Activated naive CD8-positive, alpha-beta T cell (primary cell): Measurements from ENCODE around the gene STX8.

Experiments used
- H3K27ac Mint-ChIP-seq: one replicate; pipeline ENCODE4 v1.8.0; 2021; ENCODE audit warnings: mixed read lengths
- H3K27me3 Mint-ChIP-seq: one replicate; pipeline ENCODE4 v1.8.0; 2021; ENCODE audit warnings: mixed read lengths
- H3K36me3 Mint-ChIP-seq: one replicate; pipeline ENCODE4 v1.8.0; 2021; ENCODE audit warnings: mixed read lengths
- H3K4me1 Mint-ChIP-seq: one replicate; pipeline ENCODE4 v1.8.0; 2021; ENCODE audit warnings: low read depth, mixed read lengths
- H3K4me3 Mint-ChIP-seq: one replicate; pipeline ENCODE4 v1.8.0; 2021; ENCODE audit warnings: mild to moderate bottlenecking, mixed read lengths
- H3K9me3 Mint-ChIP-seq: one replicate; pipeline ENCODE4 v1.8.0; 2021; ENCODE audit warnings: low read depth, mixed read lengths

The STX8 gene

GRCh38 chr17:9322326-9322725, 253.3 kb downstream of the STX8 start:
- peaks cover 13% of the 10 kb centered on the region for H3K36me3 Mint-ChIP-seq
- no peak overlapping the region for H3K4me3 Mint-ChIP-seq
- H3K27ac Mint-ChIP-seq: no peak overlapping the region
- no peaks in the 10 kb centered on the region for H3K27me3 Mint-ChIP-seq
- no peaks in the 10 kb centered on the region for H3K4me1 Mint-ChIP-seq
- H3K9me3 Mint-ChIP-seq: peaks cover 7% of the 10 kb centered on the region

- Mint-ChIP-seq H3K27me3 (no peaks in the 10 kb centered on the region), H3K27ac (no peak overlapping the region), H3K4me1 (no peaks in the 10 kb centered on the region)
Observed at GRCh38 chr17:9321890-9322289, 253.7 kb downstream of the STX8 start.

GRCh38 chr17:9315360-9315759, 260.3 kb downstream of the STX8 start:
- H3K36me3 Mint-ChIP-seq: peaks cover 19% of the 10 kb centered on the region
- peaks cover 7% of the 10 kb centered on the region for H3K9me3 Mint-ChIP-seq
- H3K27ac Mint-ChIP-seq: no peak overlapping the region
- no peak overlapping the region for H3K4me3 Mint-ChIP-seq
- no peaks in the 10 kb centered on the region for H3K27me3 Mint-ChIP-seq
- H3K4me1 Mint-ChIP-seq: no peaks in the 10 kb centered on the region

More at GRCh38 chr17:9321890-9322289, 253.7 kb downstream of the STX8 start:
- H3K9me3 Mint-ChIP-seq: peaks cover 7% of the 10 kb centered on the region
- H3K36me3 Mint-ChIP-seq: peaks cover 15% of the 10 kb centered on the region
- H3K4me3 Mint-ChIP-seq: no peak overlapping the region

- peaks cover 2% of the 10 kb centered on the region for H3K9me3 Mint-ChIP-seq
- H3K36me3 Mint-ChIP-seq: peaks cover 14% of the 10 kb centered on the region
- H3K27me3 Mint-ChIP-seq: no peaks in the 10 kb centered on the region
- H3K27ac Mint-ChIP-seq: no peak overlapping the region
- H3K4me3 Mint-ChIP-seq: no peak overlapping the region
- no peaks in the 10 kb centered on the region for H3K4me1 Mint-ChIP-seq
Observed at GRCh38 chr17:9313346-9313745, 262.3 kb downstream of the STX8 start.

- Mint-ChIP-seq H3K36me3 (peaks cover 6% of the 10 kb centered on the region), H3K4me1 (no peaks in the 10 kb centered on the region), H3K27me3 (no peaks in the 10 kb centered on the region), H3K4me3 (no peak overlapping the region), H3K9me3 (no peaks in the 10 kb centered on the region), H3K27ac (no peak overlapping the region)
Observed at GRCh38 chr17:9309216-9309615, 266.4 kb downstream of the STX8 start.

- no peaks in the 10 kb centered on the region for H3K27me3 Mint-ChIP-seq
Observed at GRCh38 chr17:9308069-9308468, 267.6 kb downstream of the STX8 start.

GRCh38 chr17:9307313-9307998, 268.2 kb downstream of the STX8 start:
- H3K4me1 Mint-ChIP-seq: no peaks in the 10 kb centered on the region
- H3K4me3 Mint-ChIP-seq: no peak overlapping the region

More at GRCh38 chr17:9308069-9308468, 267.6 kb downstream of the STX8 start:
- Mint-ChIP-seq H3K36me3 (peaks cover 6% of the 10 kb centered on the region), H3K27ac (no peak overlapping the region), H3K4me3 (no peak overlapping the region), H3K9me3 (no peaks in the 10 kb centered on the region), H3K4me1 (no peaks in the 10 kb centered on the region)

GRCh38 chr17:9306086-9306485, 269.5 kb downstream of the STX8 start:
- no peak overlapping the region for H3K27ac Mint-ChIP-seq

More at GRCh38 chr17:9307313-9307998, 268.2 kb downstream of the STX8 start:
- H3K27ac Mint-ChIP-seq: no peak overlapping the region
- H3K9me3 Mint-ChIP-seq: no peaks in the 10 kb centered on the region
- peaks cover 4% of the 10 kb centered on the region for H3K36me3 Mint-ChIP-seq
- H3K27me3 Mint-ChIP-seq: no peaks in the 10 kb centered on the region

GRCh38 chr17:9299695-9300094, 275.9 kb downstream of the STX8 start:
- Mint-ChIP-seq H3K27me3 (no peaks in the 10 kb centered on the region), H3K36me3 (peaks cover 5% of the 10 kb centered on the region), H3K9me3 (no peaks in the 10 kb centered on the region), H3K4me3 (no peak overlapping the region), H3K4me1 (peaks cover 1% of the 10 kb centered on the region), H3K27ac (no peak overlapping the region)

More at GRCh38 chr17:9306086-9306485, 269.5 kb downstream of the STX8 start:
- H3K4me1 Mint-ChIP-seq: no peaks in the 10 kb centered on the region
- no peaks in the 10 kb centered on the region for H3K9me3 Mint-ChIP-seq
- no peak overlapping the region for H3K4me3 Mint-ChIP-seq
- peaks cover 4% of the 10 kb centered on the region for H3K36me3 Mint-ChIP-seq
- no peaks in the 10 kb centered on the region for H3K27me3 Mint-ChIP-seq

GRCh38 chr17:9298776-9299295, 276.8 kb downstream of the STX8 start:
- H3K27me3 Mint-ChIP-seq: no peaks in the 10 kb centered on the region
- no peak overlapping the region for H3K27ac Mint-ChIP-seq
- H3K9me3 Mint-ChIP-seq: no peaks in the 10 kb centered on the region

GRCh38 chr17:9298135-9298534, 277.5 kb downstream of the STX8 start:
- Mint-ChIP-seq H3K36me3 (peaks cover 5% of the 10 kb centered on the region), H3K4me3 (no peak overlapping the region), H3K4me1 (peaks cover 3% of the 10 kb centered on the region), H3K27me3 (no peaks in the 10 kb centered on the region), H3K27ac (no peak overlapping the region), H3K9me3 (no peaks in the 10 kb centered on the region)

More at GRCh38 chr17:9298776-9299295, 276.8 kb downstream of the STX8 start:
- peaks cover 3% of the 10 kb centered on the region for H3K4me1 Mint-ChIP-seq
- peaks cover 5% of the 10 kb centered on the region for H3K36me3 Mint-ChIP-seq
- H3K4me3 Mint-ChIP-seq: no peak overlapping the region

- Mint-ChIP-seq H3K4me1 (peaks cover 26% of the 10 kb centered on the region), H3K36me3 (peaks cover 4% of the 10 kb centered on the region), H3K27ac (no peak overlapping the region), H3K27me3 (no peaks in the 10 kb centered on the region), H3K9me3 (no peaks in the 10 kb centered on the region), H3K4me3 (no peak overlapping the region)
Observed at GRCh38 chr17:9294661-9295210, 280.9 kb downstream of the STX8 start.

- Mint-ChIP-seq H3K27ac (no peak overlapping the region), H3K27me3 (no peaks in the 10 kb centered on the region), H3K4me3 (no peak overlapping the region)
Observed at GRCh38 chr17:9292561-9292941, 283.1 kb downstream of the STX8 start.

GRCh38 chr17:9291912-9292560, 283.6 kb downstream of the STX8 start:
- Mint-ChIP-seq H3K36me3 (no peaks in the 10 kb centered on the region), H3K4me3 (no peak overlapping the region), H3K9me3 (no peaks in the 10 kb centered on the region), H3K4me1 (peaks cover 37% of the 10 kb centered on the region), H3K27me3 (no peaks in the 10 kb centered on the region), H3K27ac (no peak overlapping the region)

More at GRCh38 chr17:9292561-9292941, 283.1 kb downstream of the STX8 start:
- Mint-ChIP-seq H3K36me3 (no peaks in the 10 kb centered on the region), H3K4me1 (peaks cover 38% of the 10 kb centered on the region), H3K9me3 (no peaks in the 10 kb centered on the region)

GRCh38 chr17:9290226-9290613, 285.4 kb downstream of the STX8 start:
- H3K4me1 Mint-ChIP-seq: peaks cover 37% of the 10 kb centered on the region
- H3K27ac Mint-ChIP-seq: peak overlapping the region; percentile 73
- no peaks in the 10 kb centered on the region for H3K27me3 Mint-ChIP-seq
- no peaks in the 10 kb centered on the region for H3K36me3 Mint-ChIP-seq
- H3K9me3 Mint-ChIP-seq: no peaks in the 10 kb centered on the region
- H3K4me3 Mint-ChIP-seq: peak overlapping the region; percentile 14
